HCT116 (cell line): ENCODE measurements around the gene ADGRB2. TPM values are rescaled to one million over a fixed set of nuclear protein-coding genes. Genes with fewer than 3 reads are reported as not detected.

Experiments used
- ATAC-seq: fragments of 200-7000 bp; cut with Tn5 transposase; 2 replicates; pipeline ENCODE4 v1.9.1; 2020; ENCODE audit warnings: mild to moderate bottlenecking, moderate library complexity
- BruUV-seq: library from RNA; stranded (reverse); fragments of 400-500 nt; replicated peaks from 2 replicates; lab custom pipeline; 2021; lab: Mats Ljungman, UMichigan
- CTCF ChIA-PET: fragments of 300-600 bp; sonication (Branson Sonifier 250); formaldehyde crosslinking; loops from one replicate; lab custom pipeline; 2021; ENCODE audit warnings: antibody characterized with exemption; lab: Charles Lee
- POLR2A ChIA-PET: fragments of 300-600, 350-600 bp; sonication (Branson Sonifier 250); formaldehyde crosslinking; loops from one replicate; lab custom pipeline; 2021; ENCODE audit warnings: antibody characterized with exemption; lab: Charles Lee
- RAD21 ChIA-PET, 2 experiments: fragments of 300-600 bp; sonication (Branson Sonifier 250); formaldehyde crosslinking; loops; one replicate each; lab custom pipeline; 2023; ENCODE audit warnings: low total read pairs in 2 of 2; ENCODE audit not compliant: uncharacterized antibody in 2 of 2, unreplicated experiment in 2 of 2, low non-redundant PET in 1 of 2; lab: Charles Lee
- DNase-seq: peaks from one replicate; pipeline ENCODE4 v3.0.0-alpha.2; 2010; ENCODE audit warnings: low read depth, low spot score
- H2AFZ ChIP-seq: fragments of 200-600 bp; shearing (Covaris generic), sonication (generic); 2 replicates; pipeline ENCODE4 v1.6.1; 2017; ENCODE audit warnings: low read depth, mixed run types, mixed read lengths, antibody characterized with exemption, low read length; ENCODE audit not compliant: poor library complexity, severe bottlenecking
- H3K27ac ChIP-seq: 2 replicates; pipeline ENCODE4 v1.5.1; 2012; ENCODE audit warnings: low read depth, low read length
- H3K27me3 ChIP-seq: fragments of 200-600 bp; sonication (generic); 2 replicates; pipeline ENCODE4 v1.6.1; 2016; ENCODE audit warnings: mixed run types, low read length, mixed read lengths; ENCODE audit not compliant: insufficient read depth
- H3K36me3 ChIP-seq, 2 experiments: fragments of 200-500 bp in 1 of 2; fragments of 200-600 bp in 1 of 2; sonication (Bioruptor generic) in 1 of 2; sonication (generic) in 1 of 2; 2 replicates each; pipeline versions ENCODE4 v1.5.1 to v1.6.1; 2014 to 2016; ENCODE audit warnings: low read length in 2 of 2, inconsistent platforms in 1 of 2, mixed read lengths in 1 of 2, mixed run types in 1 of 2; ENCODE audit not compliant: insufficient read depth in 2 of 2, control insufficient read depth in 1 of 2
- H3K4me1 ChIP-seq, 2 experiments: fragments of 200-600 bp in 1 of 2; sonication (generic) in 1 of 2; 2 replicates each; pipeline versions ENCODE4 v1.5.1 to v1.6.1; 2012 to 2017; ENCODE audit warnings: low read length in 2 of 2, inconsistent platforms in 1 of 2, mild to moderate bottlenecking in 1 of 2, mixed read lengths in 1 of 2, mixed run types in 1 of 2, moderate library complexity in 1 of 2; ENCODE audit not compliant: insufficient read depth in 2 of 2, control insufficient read depth in 1 of 2
- H3K4me2 ChIP-seq: fragments of 200-600 bp; sonication (generic); 2 replicates; pipeline ENCODE4 v1.6.1; 2017; ENCODE audit warnings: mixed run types, low read length, mixed read lengths
- H3K4me3 ChIP-seq, 2 experiments: fragments of 200-600 bp in 1 of 2; sonication (generic) in 1 of 2; replicated peaks in 1 of 2; 2 replicates each; pipeline ENCODE4 v1.5.1; 2011 to 2016; ENCODE audit warnings: low read length in 2 of 2, control low read depth in 1 of 2, low read depth in 1 of 2, mild to moderate bottlenecking in 1 of 2, mixed read lengths in 1 of 2, mixed run types in 1 of 2
- H3K79me2 ChIP-seq: fragments of 200-600 bp; sonication (generic); 2 replicates; pipeline ENCODE4 v1.6.1; 2017; ENCODE audit warnings: mild to moderate bottlenecking, mixed run types, low read length, moderate library complexity, mixed read lengths; ENCODE audit not compliant: insufficient read depth
- H3K9ac ChIP-seq: fragments of 200-600 bp; sonication (generic); 2 replicates; pipeline ENCODE4 v1.6.1; 2016; ENCODE audit warnings: low read length, mixed read lengths
- H3K9me2 ChIP-seq: fragments of 200-600 bp; sonication (generic), shearing (Covaris generic); 2 replicates; pipeline ENCODE4 v1.6.1; 2017; ENCODE audit warnings: mixed run types, mild to moderate bottlenecking, moderate library complexity; ENCODE audit not compliant: insufficient read depth
- H3K9me3 ChIP-seq, 2 experiments: fragments of 200-500 bp in 1 of 2; fragments of 200-600 bp in 1 of 2; sonication (Bioruptor generic) in 1 of 2; sonication (generic) in 1 of 2; 2 replicates each; pipeline ENCODE4 v1.6.1; 2014 to 2017; ENCODE audit warnings: low read length in 2 of 2, mixed read lengths in 2 of 2, inconsistent platforms in 1 of 2, low read depth in 1 of 2, mild to moderate bottlenecking in 1 of 2, mixed run types in 1 of 2, moderate library complexity in 1 of 2; ENCODE audit not compliant: control insufficient read depth in 1 of 2, insufficient read depth in 1 of 2
- H4K20me1 ChIP-seq: fragments of 200-600 bp; sonication (generic), shearing (Covaris generic); 2 replicates; pipeline ENCODE4 v1.6.1; 2017; ENCODE audit warnings: mixed run types, mild to moderate bottlenecking, moderate library complexity; ENCODE audit not compliant: insufficient read depth
- CBX3 ChIP-seq: IDR thresholded peaks from 2 replicates; pipeline ENCODE4 v1.6.1; 2012; ENCODE audit warnings: low read depth
- CEBPB ChIP-seq: IDR thresholded peaks from 2 replicates; pipeline ENCODE4 v1.6.1; 2012; ENCODE audit warnings: low read depth
- CTCF ChIP-seq, 3 experiments: fragments of 200-600 bp in 1 of 3; sonication (generic) in 1 of 3; IDR thresholded peaks in 2 of 3; conservative IDR thresholded peaks in 1 of 3; 2 replicates each; pipeline ENCODE4 v1.5.1; 2012 to 2017; ENCODE audit warnings: low read depth in 2 of 3, low read length in 2 of 3, antibody characterized with exemption in 1 of 3, borderline replicate concordance in 1 of 3, control low read depth in 1 of 3, mild to moderate bottlenecking in 1 of 3, mixed read lengths in 1 of 3, mixed run types in 1 of 3, moderate library complexity in 1 of 3; ENCODE audit not compliant: insufficient read depth in 1 of 3
- EGR1 ChIP-seq: IDR thresholded peaks from 2 replicates; pipeline ENCODE4 v1.6.1; 2012; ENCODE audit warnings: low read depth
- POLR2AphosphoS5 ChIP-seq: IDR thresholded peaks from 2 replicates; pipeline ENCODE4 v1.6.1; 2011; ENCODE audit warnings: mild to moderate bottlenecking, low read depth, low read length, moderate library complexity
- SP1 ChIP-seq: IDR thresholded peaks from 2 replicates; pipeline ENCODE4 v1.6.1; 2012; ENCODE audit warnings: low read depth
- YY1 ChIP-seq: IDR thresholded peaks from 2 replicates; pipeline ENCODE4 v1.6.1; 2011; ENCODE audit warnings: low read length, low read depth, moderate library complexity, mild to moderate bottlenecking; ENCODE audit not compliant: insufficient replicate concordance; ENCODE audit errors: extremely low read depth
- ZBTB33 ChIP-seq: IDR thresholded peaks from 2 replicates; pipeline ENCODE4 v1.6.1; 2011; ENCODE audit warnings: mild to moderate bottlenecking, low read length, moderate library complexity; ENCODE audit not compliant: insufficient replicate concordance; ENCODE audit errors: extremely low read depth
- intact Hi-C: fragments of 100-400 bp; cut with micrococcal nuclease; formaldehyde crosslinking; loops from 2 replicates; pipeline ENCODE4 v1.10.0; 2022
- total RNA-seq: library from RNA; stranded (reverse); gene quantifications from one replicate; pipeline ENCODE4 v1.2.1, GENCODE V29; 2021; ENCODE audit not compliant: unreplicated experiment

Gene ADGRB2
- total RNA-seq, 1 experiment from 2014 or later, result 10.1 TPM

GRCh38 chr1:31755197-31755611 is 8.9 kb downstream of the ADGRB2 start:
- no peak for DNase-seq
- Histone ChIP-seq H3K4me1 (peaks cover 6 to 19% of the 10 kb centered on the region in 2 experiments; a peak in 3 of 4 replicates), H3K27me3 (no peaks in the 10 kb centered on the region), H2AFZ (no peak overlapping the region), H3K36me3 (no peaks in the 10 kb centered on the region), H3K9me2 (no peaks in the 10 kb centered on the region), H3K79me2 (no peaks in the 10 kb centered on the region), H3K9me3 (no peaks in the 10 kb centered on the region), H3K27ac (no peak overlapping the region), H3K4me2 (no peak overlapping the region), H4K20me1 (no peaks in the 10 kb centered on the region), H3K9ac (no peak overlapping the region), H3K4me3 (no peak overlapping the region)
- intact Hi-C loops, result no loop called here
- ChIA-PET POLR2A (no interaction called here), CTCF (no interaction called here), RAD21 (no interaction called here)
- ATAC-seq, result no peak
- BruUV-seq, result no TSS peak
- TF ChIP-seq SP1 (no peak), POLR2AphosphoS5 (no peak), CBX3 (no peak), EGR1 (no peak), CEBPB (no peak), YY1 (no peak), CTCF (IDR thresholded peaks at IDR 0.05 in 2 of 3, conservative IDR thresholded peaks at IDR 0.05 in 1 of 3; ENCODE audit: borderline replicate concordance in 1 of 3, insufficient read depth in 1 of 3, low read depth in 2 of 3, low read length in 2 of 3) (no peak), ZBTB33 (no peak)
